ENCODE results near the gene SVIL. TPM values are rescaled to one million over a fixed set of nuclear protein-coding genes. Genes with fewer than 3 reads are reported as not detected.

Gene SVIL
- total and polyA plus RNA-seq, 2 of the 13 experiments (the other 11 are each of a cell fraction or from before 2014, with no cell fraction given), result 3.9 to 12.1 TPM

GRCh38 chr10:29409241-29410054, 225.3 kb downstream of the SVIL start (continued):
- TF ChIP-seq E2F2 (CRISPR knock-in tag; IDR thresholded peaks at IDR 0.05; ENCODE audit: borderline replicate concordance), result no peak; the same call in 1 of the 2 replicates
- TF ChIP-seq ZFP90 (CRISPR knock-in tag; IDR thresholded peaks at IDR 0.05; ENCODE audit: borderline replicate concordance), result no peak; the same call in 1 of the 2 replicates
- peak; percentile 90; the same call in 1 of the 2 replicates for TF ChIP-seq DZIP1 (CRISPR knock-in tag; IDR thresholded peaks at IDR 0.05)
- 0 out of 2 replicates have a peak, but pooled peaks have one; percentile 23 for TF ChIP-seq ZNF251 (CRISPR knock-in tag; IDR thresholded peaks at IDR 0.05)
- TF ChIP-seq ATF6 (CRISPR knock-in tag; conservative IDR thresholded peaks at IDR 0.05), result no peak
- TF ChIP-seq PITX1 (CRISPR knock-in tag; IDR thresholded peaks at IDR 0.05), result peak; percentile 61
- TF ChIP-seq ZNF614 (CRISPR knock-in tag; IDR thresholded peaks at IDR 0.05; ENCODE audit: borderline replicate concordance), result 0 out of 2 replicates have a peak, but pooled peaks have one; percentile 34
- peak; percentile 36; the same call in 1 of the 2 replicates for TF ChIP-seq RXRB (CRISPR knock-in tag; IDR thresholded peaks at IDR 0.05; ENCODE audit: borderline replicate concordance)
- TF ChIP-seq NONO (IDR thresholded peaks at IDR 0.05), result no peak
- TF ChIP-seq NONO (CRISPR knock-in tag; conservative IDR thresholded peaks at IDR 0.05), result peak; percentile 68
- TF ChIP-seq DRAP1 (CRISPR knock-in tag; IDR thresholded peaks at IDR 0.05), result peak; percentile 42; the same call in 1 of the 2 replicates
- no peak for TF ChIP-seq GMEB2 (CRISPR knock-in tag; IDR thresholded peaks at IDR 0.05; ENCODE audit: low read depth)
- no peak for TF ChIP-seq TRIM24 (CRISPR knock-in tag; IDR thresholded peaks at IDR 0.05)
- no peak for TF ChIP-seq ZNF841 (CRISPR knock-in tag; IDR thresholded peaks at IDR 0.05; ENCODE audit: borderline replicate concordance)
- no peak for TF ChIP-seq SMAD9 (CRISPR knock-in tag; IDR thresholded peaks at IDR 0.05)
- TF ChIP-seq ZNF850 (CRISPR knock-in tag; conservative IDR thresholded peaks at IDR 0.05), result 0 out of 2 replicates have a peak, but pooled peaks have one; percentile 24
- peak; percentile 29; the same call in 1 of the 2 replicates for TF ChIP-seq NFE2L1 (CRISPR knock-in tag; IDR thresholded peaks at IDR 0.05; ENCODE audit: borderline replicate concordance)
- TF ChIP-seq SRSF1 (optimal IDR thresholded peaks at IDR 0.05; ENCODE audit: low read depth, low read length), result peak; percentile 40
- 0 out of 2 replicates have a peak, but pooled peaks have one; percentile 62 for TF ChIP-seq ZFYVE20 (CRISPR knock-in tag; IDR thresholded peaks at IDR 0.05; ENCODE audit: borderline replicate concordance, low read depth)
- TF ChIP-seq ZNF329 (CRISPR knock-in tag; IDR thresholded peaks at IDR 0.05; ENCODE audit: low read depth), result peak; percentile 51; the same call in 1 of the 2 replicates
- TF ChIP-seq ARNT (IDR thresholded peaks at IDR 0.05), result no peak
